GM18870 (cell line): ENCODE data around the gene CD4.

Experiments used
- ATAC-seq: cut with Tn5 transposase; IDR thresholded peaks from one replicate; pipeline ENCODE4 v1.9.1; 2021; ENCODE audit warnings: moderate library complexity; ENCODE audit not compliant: unreplicated experiment

The CD4 gene

GRCh38 chr12:6810758-6811157 lies 21.4 kb downstream of the CD4 start:
- no peak for ATAC-seq

- no peak for ATAC-seq
Observed at GRCh38 chr12:6813363-6813762, 24.0 kb downstream of the CD4 start.

GRCh38 chr12:6816598-6816997 lies 27.3 kb downstream of the CD4 start:
- ATAC-seq, result no peak

GRCh38 chr12:6817098-6817497 lies 27.8 kb downstream of the CD4 start:
- no peak for ATAC-seq

- no peak for ATAC-seq
Observed at GRCh38 chr12:6817662-6818157, 28.4 kb downstream of the CD4 start.

- ATAC-seq, result no peak
Observed at GRCh38 chr12:6818222-6818621, 28.9 kb downstream of the CD4 start.

GRCh38 chr12:6818645-6819044 lies 29.3 kb downstream of the CD4 start:
- ATAC-seq, result no peak

GRCh38 chr12:6819106-6820030 lies 30.0 kb downstream of the CD4 start:
- ATAC-seq, result no peak

- no peak for ATAC-seq
Observed at GRCh38 chr12:6820166-6820565, 30.8 kb downstream of the CD4 start.

- no peak for ATAC-seq
Observed at GRCh38 chr12:6821591-6822425, 32.5 kb downstream of the CD4 start, which contains the start of gene GPR162. GPR162 (plus strand) TSS chr12:6821821; CDS start chr12:6823899, 2,078 bp downstream.

GRCh38 chr12:6822426-6823135 lies 33.3 kb downstream of the CD4 start:
- ATAC-seq, result no peak

- ATAC-seq, result no peak
Observed at GRCh38 chr12:6823182-6824084, 34.1 kb downstream of the CD4 start.

- ATAC-seq, result no peak
Observed at GRCh38 chr12:6824085-6824775, 34.9 kb downstream of the CD4 start.

GRCh38 chr12:6824901-6825381 lies 35.6 kb downstream of the CD4 start:
- ATAC-seq, result no peak

GRCh38 chr12:6825398-6826124 lies 36.2 kb downstream of the CD4 start:
- ATAC-seq, result peak; percentile 47

GRCh38 chr12:6826125-6826733 lies 36.9 kb downstream of the CD4 start:
- no peak for ATAC-seq

- no peak for ATAC-seq
Observed at GRCh38 chr12:6826734-6827436, 37.6 kb downstream of the CD4 start.
